Erythroblast (primary cell): Measurements from ENCODE around the gene CAMSAP3.

Experiments used
- GATA1 ChIP-seq: IDR thresholded peaks from 2 replicates; pipeline ENCODE4 v1.6.1; 2011; ENCODE audit warnings: low read depth, mild to moderate bottlenecking, control low read depth, low read length, moderate library complexity
- POLR2A ChIP-seq: IDR thresholded peaks from 2 replicates; pipeline ENCODE4 v1.6.1; 2011; ENCODE audit warnings: mild to moderate bottlenecking, low read length

- TF ChIP-seq POLR2A (no peak), GATA1 (no peak)
Measured at GRCh38 chr19:7631577-7631976, 35.9 kb downstream of the CAMSAP3 start.
